HL-60 (cell line): ENCODE data around the gene SPATA6.

Source experiments
- GABPA ChIP-seq: IDR thresholded peaks from 2 replicates; pipeline ENCODE4 v1.6.1; 2012; ENCODE audit warnings: low read depth
- POLR2AphosphoS5 ChIP-seq: IDR thresholded peaks from 2 replicates; pipeline ENCODE4 v1.6.1; 2012; ENCODE audit warnings: low read depth
- SPI1 ChIP-seq: IDR thresholded peaks from 2 replicates; pipeline ENCODE4 v1.6.1; 2012; ENCODE audit warnings: low read depth, mild to moderate bottlenecking, borderline replicate concordance
- TF ChIP-seq, protein P1 (sequence below): IDR thresholded peaks from one replicate; pipeline ENCODE4 v1.5.1; 2011; ENCODE audit warnings: low read length, control low read depth, inconsistent platforms; ENCODE audit not compliant: insufficient read depth
- TF ChIP-seq, protein P2 (sequence below): IDR thresholded peaks from 2 replicates; pipeline ENCODE4 v1.6.1; 2012; ENCODE audit warnings: low read depth; ENCODE audit not compliant: insufficient replicate concordance

DNA sequence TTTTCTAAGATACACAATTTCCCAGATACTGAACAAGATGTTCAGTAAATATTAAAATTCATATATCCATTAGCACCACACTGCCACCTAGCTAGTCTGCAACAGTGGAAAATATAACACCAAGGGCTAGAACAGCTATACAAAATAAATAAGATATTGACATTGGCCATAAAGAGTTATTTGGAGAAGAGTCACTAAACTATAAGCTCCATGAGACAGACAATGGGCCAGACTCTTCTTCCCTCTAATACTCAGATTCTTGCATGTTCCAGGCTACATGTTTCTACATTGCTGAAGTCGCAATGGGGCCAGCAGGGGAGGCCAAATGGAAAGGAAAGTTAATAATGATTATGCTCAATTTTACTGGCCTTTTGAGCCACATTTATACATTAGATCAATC, 21.5 kb downstream of the SPATA6 start:
- TF ChIP-seq, protein P1, sequence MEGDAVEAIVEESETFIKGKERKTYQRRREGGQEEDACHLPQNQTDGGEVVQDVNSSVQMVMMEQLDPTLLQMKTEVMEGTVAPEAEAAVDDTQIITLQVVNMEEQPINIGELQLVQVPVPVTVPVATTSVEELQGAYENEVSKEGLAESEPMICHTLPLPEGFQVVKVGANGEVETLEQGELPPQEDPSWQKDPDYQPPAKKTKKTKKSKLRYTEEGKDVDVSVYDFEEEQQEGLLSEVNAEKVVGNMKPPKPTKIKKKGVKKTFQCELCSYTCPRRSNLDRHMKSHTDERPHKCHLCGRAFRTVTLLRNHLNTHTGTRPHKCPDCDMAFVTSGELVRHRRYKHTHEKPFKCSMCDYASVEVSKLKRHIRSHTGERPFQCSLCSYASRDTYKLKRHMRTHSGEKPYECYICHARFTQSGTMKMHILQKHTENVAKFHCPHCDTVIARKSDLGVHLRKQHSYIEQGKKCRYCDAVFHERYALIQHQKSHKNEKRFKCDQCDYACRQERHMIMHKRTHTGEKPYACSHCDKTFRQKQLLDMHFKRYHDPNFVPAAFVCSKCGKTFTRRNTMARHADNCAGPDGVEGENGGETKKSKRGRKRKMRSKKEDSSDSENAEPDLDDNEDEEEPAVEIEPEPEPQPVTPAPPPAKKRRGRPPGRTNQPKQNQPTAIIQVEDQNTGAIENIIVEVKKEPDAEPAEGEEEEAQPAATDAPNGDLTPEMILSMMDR: no peak
- TF ChIP-seq, protein P2, sequence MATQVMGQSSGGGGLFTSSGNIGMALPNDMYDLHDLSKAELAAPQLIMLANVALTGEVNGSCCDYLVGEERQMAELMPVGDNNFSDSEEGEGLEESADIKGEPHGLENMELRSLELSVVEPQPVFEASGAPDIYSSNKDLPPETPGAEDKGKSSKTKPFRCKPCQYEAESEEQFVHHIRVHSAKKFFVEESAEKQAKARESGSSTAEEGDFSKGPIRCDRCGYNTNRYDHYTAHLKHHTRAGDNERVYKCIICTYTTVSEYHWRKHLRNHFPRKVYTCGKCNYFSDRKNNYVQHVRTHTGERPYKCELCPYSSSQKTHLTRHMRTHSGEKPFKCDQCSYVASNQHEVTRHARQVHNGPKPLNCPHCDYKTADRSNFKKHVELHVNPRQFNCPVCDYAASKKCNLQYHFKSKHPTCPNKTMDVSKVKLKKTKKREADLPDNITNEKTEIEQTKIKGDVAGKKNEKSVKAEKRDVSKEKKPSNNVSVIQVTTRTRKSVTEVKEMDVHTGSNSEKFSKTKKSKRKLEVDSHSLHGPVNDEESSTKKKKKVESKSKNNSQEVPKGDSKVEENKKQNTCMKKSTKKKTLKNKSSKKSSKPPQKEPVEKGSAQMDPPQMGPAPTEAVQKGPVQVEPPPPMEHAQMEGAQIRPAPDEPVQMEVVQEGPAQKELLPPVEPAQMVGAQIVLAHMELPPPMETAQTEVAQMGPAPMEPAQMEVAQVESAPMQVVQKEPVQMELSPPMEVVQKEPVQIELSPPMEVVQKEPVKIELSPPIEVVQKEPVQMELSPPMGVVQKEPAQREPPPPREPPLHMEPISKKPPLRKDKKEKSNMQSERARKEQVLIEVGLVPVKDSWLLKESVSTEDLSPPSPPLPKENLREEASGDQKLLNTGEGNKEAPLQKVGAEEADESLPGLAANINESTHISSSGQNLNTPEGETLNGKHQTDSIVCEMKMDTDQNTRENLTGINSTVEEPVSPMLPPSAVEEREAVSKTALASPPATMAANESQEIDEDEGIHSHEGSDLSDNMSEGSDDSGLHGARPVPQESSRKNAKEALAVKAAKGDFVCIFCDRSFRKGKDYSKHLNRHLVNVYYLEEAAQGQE: no peak
- TF ChIP-seq POLR2AphosphoS5 (no peak), GABPA (no peak), SPI1 (no peak)
